Regular cardiac myocyte (primary cell): ENCODE measurements around the gene SOX13. TPM values are rescaled to one million over a fixed set of nuclear protein-coding genes. Genes with fewer than 3 reads are reported as not detected.

ENCODE experiments used
- total RNA-seq: library from RNA; depleted of rRNA; stranded (reverse); fragments of >200 nt; gene quantifications from 2 replicates; pipeline ENCODE4 v1.2.3, GENCODE V29; 2014

The SOX13 gene
- 3.7 and 6.3 TPM in 2 replicates for total RNA-seq

DNA sequence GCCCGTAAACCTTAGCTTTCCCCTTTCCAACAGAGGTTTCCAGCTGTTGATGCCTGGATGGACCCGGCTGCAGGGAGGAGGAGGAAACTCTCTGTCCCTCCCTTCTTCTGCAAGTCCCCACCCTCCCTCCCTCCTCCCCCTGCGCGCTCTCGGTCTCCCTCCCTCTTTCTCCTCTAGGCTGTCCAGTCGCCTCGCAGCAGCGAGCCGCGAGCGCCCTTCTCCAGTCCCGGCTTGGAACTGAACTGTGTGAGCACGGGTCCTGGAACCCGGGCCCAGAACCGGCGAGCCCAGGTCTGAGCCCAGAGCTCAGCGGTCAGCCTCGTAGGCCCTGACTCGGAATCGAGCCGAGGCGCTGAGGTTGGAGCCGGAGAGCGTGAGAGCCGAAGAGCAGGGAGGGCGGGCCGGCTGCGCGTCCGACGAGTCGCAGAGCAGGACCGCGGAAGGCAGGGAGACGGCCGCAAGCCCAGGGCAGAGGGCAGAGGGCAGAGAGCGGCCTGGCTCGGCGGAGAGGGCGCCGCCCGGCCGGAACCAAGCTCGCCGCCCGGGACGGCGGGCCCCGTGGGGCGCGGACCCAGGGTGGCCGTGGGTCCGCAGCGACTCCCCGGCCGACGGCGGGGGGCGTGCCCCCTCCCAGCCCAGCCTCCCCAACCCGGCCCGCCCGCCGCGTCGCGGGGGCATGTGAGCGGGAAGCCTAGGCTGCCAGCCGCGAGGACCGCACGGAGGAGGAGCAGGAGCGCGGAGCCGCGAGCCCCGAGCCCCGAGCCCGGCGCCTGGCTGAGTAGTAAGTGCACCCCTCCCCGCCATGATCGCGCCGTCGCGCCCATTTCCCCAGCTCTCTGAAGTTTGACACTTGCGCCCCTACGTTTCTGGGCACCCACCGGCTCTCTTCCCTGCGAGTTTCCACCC is at the start of gene SOX13:
TSS of gene SOX13 (plus strand) at position 185 of the 906 bp plus-strand sequence. CDS start 39,801 bp downstream, outside the sequence.

GRCh38 chr1:204151552-204152309 is 78.8 kb downstream of the SOX13 start, which contains the start of gene ETNK2:
TSS of gene ETNK2 (minus strand) at chr1:204152044. CDS start at chr1:204151852, 192 bp downstream.

GRCh38 chr1:204166219-204166618 is 93.3 kb downstream of the SOX13 start, which contains the start of gene REN:
TSS of gene REN (minus strand) at chr1:204166337. CDS start at chr1:204166293, 44 bp downstream.

Other genes with a start within 250 kb of the SOX13 start
- 65.7 and 72.7 TPM in 2 replicates for gene SNRPE, start 211.5 kb upstream of the SOX13 start, total RNA-seq
- gene ETNK2, start 78.9 kb downstream of the SOX13 start, total RNA-seq = 1.2 and 3.7 TPM in 2 replicates
- gene REN, start 93.2 kb downstream of the SOX13 start, total RNA-seq = not detected in 2 replicates
- gene KISS1, start 123.4 kb downstream of the SOX13 start, total RNA-seq = 1.5 TPM in 1 of 2 replicates, not detected in the other
- not detected in 2 replicates for gene GOLT1A, start 140.9 kb downstream of the SOX13 start, total RNA-seq